GM12878 (cell line): ENCODE results near the gene DAAM1. TPM values are rescaled to one million over a fixed set of nuclear protein-coding genes. Genes with fewer than 3 reads are reported as not detected.

Experiments used
- ATAC-seq: fragments of 200-7000 bp; cut with Tn5 transposase; 3 replicates; pipeline ENCODE4 v1.9.1; 2020; ENCODE audit warnings: mild to moderate bottlenecking, moderate library complexity
- BruUV-seq: library from RNA; stranded (reverse); fragments of 400-500 nt; replicated peaks from 2 replicates; lab custom pipeline; 2021; lab: Mats Ljungman, UMichigan
- CTCF ChIA-PET: fragments of 300-600 bp; sonication (Branson Sonifier 250); formaldehyde crosslinking; extraction: SDS; loops from one replicate; lab custom pipeline; 2021; ENCODE audit warnings: inconsistent platforms; lab: Yijun Ruan, JAX
- POLR2A ChIA-PET: fragments of 350-600 bp; formaldehyde crosslinking; extraction: SDS; loops from one replicate; lab custom pipeline; 2021; ENCODE audit warnings: inconsistent platforms; lab: Charles Lee
- RAD21 ChIA-PET: fragments of 300-600 bp; sonication (Branson Sonifier 250); formaldehyde crosslinking; loops from one replicate; lab custom pipeline; 2023; ENCODE audit warnings: antibody characterized with exemption; ENCODE audit not compliant: unreplicated experiment; lab: Charles Lee
- SMC1A ChIA-PET: fragments of 300-600 bp; sonication (Branson Sonifier 250); formaldehyde crosslinking; loops from one replicate; lab custom pipeline; 2023; ENCODE audit not compliant: unreplicated experiment, uncharacterized antibody; lab: Charles Lee
- DNase-seq: peaks from one replicate; pipeline ENCODE4 v3.0.0-alpha.2; 2011; ENCODE audit warnings: low read depth, low spot score
- FAIRE-seq: peaks from 3 replicates; lab custom pipeline; 2011; peaks lifted over from hg19 to GRCh38; lab: Jason Lieb, UNC
- H2AFZ ChIP-seq: 2 replicates; pipeline ENCODE4 v1.6.0; 2011; ENCODE audit warnings: low read depth, low read length, control low read depth; ENCODE audit not compliant: control insufficient read depth
- H3K27ac ChIP-seq: 2 replicates; pipeline ENCODE4 v1.5.1; 2011; ENCODE audit warnings: control low read depth; ENCODE audit not compliant: control insufficient read depth, insufficient read depth
- H3K27me3 ChIP-seq, 2 experiments: replicated peaks in 1 of 2; 2 replicates each; pipeline versions ENCODE4 v1.6.0 to v1.6.1; 2011; ENCODE audit warnings: low read length in 1 of 2; ENCODE audit not compliant: control insufficient read depth in 2 of 2, insufficient read depth in 2 of 2
- H3K36me3 ChIP-seq, 2 experiments: 2 replicates each; pipeline ENCODE4 v1.5.1; 2011; ENCODE audit warnings: low read length in 1 of 2; ENCODE audit not compliant: control insufficient read depth in 2 of 2, insufficient read depth in 2 of 2
- H3K4me1 ChIP-seq: 2 replicates; pipeline ENCODE4 v1.6.1; 2011; ENCODE audit warnings: mild to moderate bottlenecking, low read length, moderate library complexity, mixed read lengths; ENCODE audit not compliant: control insufficient read depth, insufficient read depth
- H3K4me2 ChIP-seq: 2 replicates; pipeline ENCODE4 v1.6.0; 2011; ENCODE audit warnings: control low read depth; ENCODE audit not compliant: control insufficient read depth, insufficient read depth
- H3K4me3 ChIP-seq: fragments of 200-600 bp; sonication (generic); 2 replicates; pipeline ENCODE4 v1.5.1; 2016
- H3K79me2 ChIP-seq: 2 replicates; pipeline ENCODE4 v1.6.0; 2011; ENCODE audit warnings: low read length; ENCODE audit not compliant: control insufficient read depth, insufficient read depth
- H3K9ac ChIP-seq: 2 replicates; pipeline ENCODE4 v1.8.0; 2011; ENCODE audit warnings: low read length, control low read depth, mixed read lengths; ENCODE audit not compliant: control insufficient read depth, insufficient read depth
- H3K9me3 ChIP-seq: replicated peaks from 3 replicates; pipeline ENCODE4 v1.5.1; 2011; ENCODE audit warnings: mild to moderate bottlenecking, low read length; ENCODE audit not compliant: control insufficient read depth, insufficient read depth
- H4K20me1 ChIP-seq: 2 replicates; pipeline ENCODE4 v1.6.0; 2011; ENCODE audit not compliant: control insufficient read depth, insufficient read depth
- CUX1 ChIP-seq: IDR thresholded peaks from 2 replicates; pipeline ENCODE4 v1.6.1; 2012; ENCODE audit warnings: improper control_type of control experiment, low read depth, low read length; ENCODE audit not compliant: insufficient replicate concordance
- E2F8 ChIP-seq: fragments of 450-650 bp; IDR thresholded peaks from 2 replicates; pipeline ENCODE4 v1.6.1; 2018; ENCODE audit warnings: mild to moderate bottlenecking, low read depth, moderate library complexity; ENCODE audit not compliant: partially characterized antibody
- EGR1 ChIP-seq, 2 experiments: IDR thresholded peaks; 1 replicate in 1 of 2; 2 replicates in 1 of 2; pipeline ENCODE4 v1.6.1; 2011 to 2012; ENCODE audit warnings: low read depth in 2 of 2, low read length in 2 of 2, borderline replicate concordance in 1 of 2, mild to moderate bottlenecking in 1 of 2, moderate library complexity in 1 of 2
- EZH2 ChIP-seq: IDR thresholded peaks from 2 replicates; pipeline ENCODE4 v1.6.1; 2012; ENCODE audit warnings: low read depth, mild to moderate bottlenecking, control low read depth, inconsistent platforms, low read length, borderline replicate concordance; ENCODE audit not compliant: control insufficient read depth
- GATAD2B ChIP-seq: fragments of 450-650 bp; conservative IDR thresholded peaks from 2 replicates; pipeline ENCODE4 v1.6.1; 2017; ENCODE audit warnings: low read depth, mild to moderate bottlenecking, moderate library complexity
- MTA2 ChIP-seq: fragments of 450-650 bp; IDR thresholded peaks from 2 replicates; pipeline ENCODE4 v1.6.1; 2016; ENCODE audit warnings: low read depth, mild to moderate bottlenecking, moderate library complexity
- MXI1 ChIP-seq: fragments of 150-350 bp; IDR thresholded peaks from 2 replicates; pipeline ENCODE4 v1.6.1; 2011; ENCODE audit warnings: low read depth, mild to moderate bottlenecking, inconsistent platforms, low read length, improper control_type of control experiment
- ZNF274 ChIP-seq: IDR thresholded peaks from one replicate; pipeline ENCODE4 v1.8.0; 2011; ENCODE audit not compliant: insufficient read length, insufficient read depth
- WGBS: methylation state at CpG from one replicate; pipeline ENCODE4 v1.1.6; 2016; ENCODE audit warnings: low lambda C conversion rate; ENCODE audit not compliant: insufficient replicate concordance, insufficient coverage; ENCODE audit errors: missing lambda C conversion rate; 5-methylcytosine and 5-hydroxymethylcytosine counted together
- in situ Hi-C: fragments of 300-500 bp; cut with MboI; formaldehyde crosslinking; loops from 9 replicates; pipeline ENCODE4 v1.14.3; 2018; ENCODE audit warnings: mixed read lengths
- intact Hi-C: fragments of 100-400 bp; cut with micrococcal nuclease; formaldehyde crosslinking; loops from one replicate; pipeline ENCODE4 v1.14.2; 2022; ENCODE audit not compliant: unreplicated experiment
- polyA plus RNA-seq, 11 experiments: library from polyadenylated mRNA; depleted of rRNA in 4 of 11; unstranded in 6 of 11; stranded (reverse) in 5 of 11; fragments of >200 nt; fragmentation: Nextera tagmentation in 4 of 11; fragmentation: Illumina TruSeq in 1 of 11; extraction: Ambion mirVana in 4 of 11; extraction: Trizol in 1 of 11; gene quantifications; 1 replicate in 1 of 11; 2 replicates in 10 of 11; pipeline versions ENCODE4 v1.2.1 to v1.2.3, GENCODE V29; 2011 to 2016; ENCODE audit warnings: inconsistent platforms in 2 of 11, missing spikeins in 2 of 11, low read depth in 1 of 11
- total RNA-seq, 4 experiments: library from RNA; depleted of rRNA in 3 of 4; stranded (reverse); fragments of >200 nt in 3 of 4; fragmentation: Illumina TruSeq in 1 of 4; extraction: Trizol in 1 of 4; gene quantifications; 2 replicates each; pipeline versions ENCODE4 v1.2.1 to v1.2.3, GENCODE V29; 2013 to 2021
- TF ChIP-seq, protein P1 (sequence below): fragments of 450-650 bp; IDR thresholded peaks from 2 replicates; pipeline ENCODE4 v1.6.1; 2017; ENCODE audit warnings: mild to moderate bottlenecking, moderate library complexity

The DAAM1 gene
- total and polyA plus RNA-seq, 10 of the 15 experiments (the other 5 are each of a cell fraction or from before 2014, with no cell fraction given), result 13.8 to 32.4 (median 24.2) TPM

DNA sequence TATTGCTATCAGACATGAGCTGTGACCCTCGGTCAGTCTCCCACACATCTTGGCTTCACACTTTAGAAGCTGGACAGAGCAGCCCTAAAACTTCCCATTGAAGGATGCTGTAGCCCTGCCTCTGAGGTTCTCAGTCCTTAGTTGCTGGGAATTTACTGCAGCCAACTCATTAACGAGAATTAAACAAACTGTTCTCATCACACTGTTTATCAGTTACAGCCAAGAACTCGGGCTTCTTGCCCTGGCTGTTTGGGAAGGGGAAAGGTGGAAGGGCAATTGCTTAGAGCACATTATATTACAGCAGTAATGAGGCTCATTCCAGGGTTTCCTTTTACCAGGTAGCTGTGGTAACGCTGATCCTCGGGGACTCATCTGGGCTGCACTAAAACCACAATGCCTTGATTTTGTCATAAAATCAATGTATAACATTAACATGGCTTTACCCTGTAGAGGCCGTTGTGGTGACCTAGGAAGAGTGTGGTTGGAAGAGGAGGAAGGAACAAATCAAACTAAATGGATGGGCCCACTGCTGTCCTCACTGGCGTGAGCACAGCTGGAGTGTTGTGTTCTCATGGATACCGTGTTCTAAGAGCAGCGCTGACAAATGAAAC lies 189.6 kb downstream of the DAAM1 start (continued):
- TF ChIP-seq EZH2, result no peak
- no peak for TF ChIP-seq GATAD2B
- no peak for TF ChIP-seq MXI1
- TF ChIP-seq, all 136 proteins: peak for 0

GRCh38 chr14:59389936-59390335 lies 201.5 kb downstream of the DAAM1 start:
- no peak overlapping the region for H2AFZ ChIP-seq
- 96% methylated on average over 1 of the region's 1 CpG for WGBS
- H3K4me2 ChIP-seq, result no peak overlapping the region
- H3K27ac ChIP-seq, result no peak overlapping the region
- RAD21 ChIA-PET, result interaction anchor here (0.6 kb wide), 1 partner anchor 202 kb away, joined by 4 read pairs; no protein-coding TSS in a partner anchor
- in situ Hi-C loops, result no loop called here
- H3K4me1 ChIP-seq, result no peaks in the 10 kb centered on the region
- no peaks in the 10 kb centered on the region for H4K20me1 ChIP-seq
- FAIRE-seq, result no peak
- DNase-seq, result no peak
- BruUV-seq, result no TSS peak
- no peak overlapping the region for H3K9ac ChIP-seq
- intact Hi-C loops, result no loop called here
- ATAC-seq, result no peak
- H3K36me3 ChIP-seq, result no peaks in the 10 kb centered on the region
- SMC1A ChIA-PET, result no interaction called here
- H3K27me3 ChIP-seq, result no peaks in the 10 kb centered on the region
- H3K9me3 ChIP-seq, result no peaks in the 10 kb centered on the region; the same call in 2 of the 3 replicates
- CTCF ChIA-PET, result no interaction called here
- H3K4me3 ChIP-seq, result no peak overlapping the region
- no peaks in the 10 kb centered on the region for H3K79me2 ChIP-seq
- POLR2A ChIA-PET, result no interaction called here
- TF ChIP-seq ZNF274 (no peak), CUX1 (no peak), E2F8 (no peak), EGR1 (IDR thresholded peaks at IDR 0.05; ENCODE audit: borderline replicate concordance in 1 of 2, low read depth in 2 of 2, low read length in 2 of 2) (no peak), MTA2 (no peak)
- TF ChIP-seq, protein P1, sequence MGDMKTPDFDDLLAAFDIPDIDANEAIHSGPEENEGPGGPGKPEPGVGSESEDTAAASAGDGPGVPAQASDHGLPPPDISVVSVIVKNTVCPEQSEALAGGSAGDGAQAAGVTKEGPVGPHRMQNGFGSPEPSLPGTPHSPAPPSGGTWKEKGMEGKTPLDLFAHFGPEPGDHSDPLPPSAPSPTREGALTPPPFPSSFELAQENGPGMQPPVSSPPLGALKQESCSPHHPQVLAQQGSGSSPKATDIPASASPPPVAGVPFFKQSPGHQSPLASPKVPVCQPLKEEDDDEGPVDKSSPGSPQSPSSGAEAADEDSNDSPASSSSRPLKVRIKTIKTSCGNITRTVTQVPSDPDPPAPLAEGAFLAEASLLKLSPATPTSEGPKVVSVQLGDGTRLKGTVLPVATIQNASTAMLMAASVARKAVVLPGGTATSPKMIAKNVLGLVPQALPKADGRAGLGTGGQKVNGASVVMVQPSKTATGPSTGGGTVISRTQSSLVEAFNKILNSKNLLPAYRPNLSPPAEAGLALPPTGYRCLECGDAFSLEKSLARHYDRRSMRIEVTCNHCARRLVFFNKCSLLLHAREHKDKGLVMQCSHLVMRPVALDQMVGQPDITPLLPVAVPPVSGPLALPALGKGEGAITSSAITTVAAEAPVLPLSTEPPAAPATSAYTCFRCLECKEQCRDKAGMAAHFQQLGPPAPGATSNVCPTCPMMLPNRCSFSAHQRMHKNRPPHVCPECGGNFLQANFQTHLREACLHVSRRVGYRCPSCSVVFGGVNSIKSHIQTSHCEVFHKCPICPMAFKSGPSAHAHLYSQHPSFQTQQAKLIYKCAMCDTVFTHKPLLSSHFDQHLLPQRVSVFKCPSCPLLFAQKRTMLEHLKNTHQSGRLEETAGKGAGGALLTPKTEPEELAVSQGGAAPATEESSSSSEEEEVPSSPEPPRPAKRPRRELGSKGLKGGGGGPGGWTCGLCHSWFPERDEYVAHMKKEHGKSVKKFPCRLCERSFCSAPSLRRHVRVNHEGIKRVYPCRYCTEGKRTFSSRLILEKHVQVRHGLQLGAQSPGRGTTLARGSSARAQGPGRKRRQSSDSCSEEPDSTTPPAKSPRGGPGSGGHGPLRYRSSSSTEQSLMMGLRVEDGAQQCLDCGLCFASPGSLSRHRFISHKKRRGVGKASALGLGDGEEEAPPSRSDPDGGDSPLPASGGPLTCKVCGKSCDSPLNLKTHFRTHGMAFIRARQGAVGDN, result no peak
